GM18870 (cell line): ENCODE data around the gene BRMS1L.
A peak's percentile ranks its signal among the peaks of the same experiment; 100 is the strongest.
"Not testable (repeated sequence)": the region's sequence is repeated elsewhere in the genome, so short reads cannot be mapped to it uniquely, and the experiment has no call there.

Source experiments
- ATAC-seq: cut with Tn5 transposase; IDR thresholded peaks from one replicate; pipeline ENCODE4 v1.9.1; 2021; ENCODE audit warnings: moderate library complexity; ENCODE audit not compliant: unreplicated experiment

Gene BRMS1L, protein sequence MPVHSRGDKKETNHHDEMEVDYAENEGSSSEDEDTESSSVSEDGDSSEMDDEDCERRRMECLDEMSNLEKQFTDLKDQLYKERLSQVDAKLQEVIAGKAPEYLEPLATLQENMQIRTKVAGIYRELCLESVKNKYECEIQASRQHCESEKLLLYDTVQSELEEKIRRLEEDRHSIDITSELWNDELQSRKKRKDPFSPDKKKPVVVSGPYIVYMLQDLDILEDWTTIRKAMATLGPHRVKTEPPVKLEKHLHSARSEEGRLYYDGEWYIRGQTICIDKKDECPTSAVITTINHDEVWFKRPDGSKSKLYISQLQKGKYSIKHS

DNA sequence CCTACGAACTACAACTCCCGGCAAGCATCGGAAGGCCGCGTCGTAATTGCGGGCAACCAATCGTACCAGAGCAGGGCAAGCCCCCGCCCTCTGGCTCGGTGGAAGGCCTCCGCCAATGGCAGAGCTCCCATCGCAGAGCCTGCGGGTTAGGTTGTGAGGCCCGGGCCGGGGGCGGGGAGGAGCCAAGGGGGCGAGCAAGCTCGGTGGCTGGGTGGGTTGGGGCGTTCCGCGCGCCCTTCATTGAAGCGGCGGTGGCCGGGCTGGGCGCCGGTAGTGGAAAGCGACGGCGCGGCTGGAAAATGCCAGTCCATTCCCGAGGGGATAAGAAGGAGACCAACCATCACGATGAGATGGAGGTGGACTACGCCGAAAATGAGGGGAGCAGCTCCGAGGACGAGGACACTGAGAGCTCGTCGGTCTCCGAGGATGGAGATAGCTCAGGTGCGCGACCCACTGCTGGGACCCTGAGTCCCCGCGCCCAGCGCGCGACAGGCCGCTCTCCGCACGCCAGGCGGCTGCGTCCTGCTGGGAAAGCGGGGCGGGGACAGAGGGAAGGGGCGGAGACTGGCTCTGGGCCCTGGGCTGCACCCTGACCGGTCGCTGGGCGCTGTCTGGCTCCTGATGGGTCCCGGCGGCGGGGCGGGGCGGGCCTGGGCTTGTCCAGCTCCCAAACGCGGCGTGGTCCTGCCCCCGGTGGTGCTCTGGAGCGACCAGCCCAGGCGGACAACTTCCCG lies at the start of gene BRMS1L:
Gene BRMS1L, plus strand, starts transcription at position 121 of the 734 bp plus-strand sequence. Its CDS starts 179 bp downstream, at position 300.
- peak; percentile 98 for ATAC-seq

DNA sequence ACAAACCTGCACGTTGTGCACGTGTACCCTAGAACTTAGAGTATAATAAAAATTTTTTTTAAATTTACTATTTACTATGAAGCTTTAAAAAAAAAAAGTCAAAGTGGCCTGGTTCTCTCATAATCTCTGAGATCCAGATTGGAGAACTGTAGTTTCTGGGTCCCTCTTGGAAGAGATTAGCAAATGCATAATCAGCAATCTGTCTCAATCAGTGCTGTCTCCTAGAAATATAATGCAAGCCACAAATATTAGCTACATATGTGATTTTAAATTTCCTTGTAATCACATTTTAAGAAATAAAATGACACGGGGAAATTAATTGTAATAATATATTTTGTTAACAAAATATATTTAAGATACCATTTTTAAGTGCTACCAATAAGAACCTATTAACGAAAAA lies 49.3 kb upstream of the BRMS1L start:
- no peak for ATAC-seq

DNA sequence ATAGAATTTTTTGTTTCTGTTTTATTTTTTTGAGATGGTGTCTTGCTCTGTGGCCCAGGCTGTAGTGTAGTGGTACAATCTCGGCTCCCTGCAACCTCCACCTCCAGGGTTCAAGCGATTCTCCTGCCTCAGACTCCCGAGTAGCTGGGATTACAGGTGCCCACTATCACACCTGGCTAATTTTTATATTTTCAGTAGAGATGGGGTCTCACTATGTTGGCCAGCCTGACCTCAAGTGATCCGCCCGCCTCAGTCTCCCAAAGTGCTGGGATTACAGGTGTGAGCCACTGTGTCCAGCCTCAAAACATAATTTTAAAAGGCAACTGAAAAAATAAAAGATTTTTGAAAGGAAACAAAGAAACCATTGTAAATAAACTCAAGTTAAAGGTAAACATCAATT lies 48.6 kb upstream of the BRMS1L start:
- ATAC-seq = not testable (repeated sequence)

DNA sequence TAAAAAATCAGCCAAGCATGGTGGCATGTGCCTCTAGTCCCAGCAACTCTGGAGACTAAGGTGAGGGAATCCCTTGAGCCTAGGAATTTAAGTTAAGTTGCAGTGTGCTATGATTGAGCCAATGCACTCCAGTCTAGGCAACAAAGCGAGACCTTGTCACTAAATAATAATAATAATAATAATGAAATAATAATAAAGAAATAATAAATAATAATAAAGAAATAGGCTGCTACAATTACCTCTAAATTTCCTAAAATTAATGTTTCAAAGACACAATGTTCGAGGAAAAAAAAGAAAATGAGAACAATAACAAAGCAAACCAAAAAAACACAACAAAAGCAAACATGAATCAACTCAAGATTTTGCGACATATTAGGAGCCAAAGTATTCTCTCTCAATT lies 46.8 kb upstream of the BRMS1L start:
- no peak for ATAC-seq

DNA sequence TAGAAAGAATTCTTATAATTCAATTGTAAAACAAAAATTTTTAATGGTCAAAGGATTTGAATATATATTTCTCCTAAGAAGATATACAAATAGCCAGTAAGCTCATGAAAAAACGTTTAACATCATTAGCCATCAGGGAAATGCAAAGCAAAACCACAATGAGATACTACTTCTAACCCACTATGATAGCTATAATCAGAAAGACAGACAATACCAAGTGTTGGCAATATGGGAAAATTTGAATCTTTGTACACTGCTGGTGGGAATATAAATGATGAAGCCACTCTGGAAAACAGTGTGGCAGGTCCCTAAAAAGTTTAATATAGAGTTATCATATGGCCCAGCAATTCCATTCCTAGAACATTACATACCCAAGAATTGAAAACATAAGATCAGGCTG lies 42.4 kb upstream of the BRMS1L start:
- ATAC-seq = no peak

DNA sequence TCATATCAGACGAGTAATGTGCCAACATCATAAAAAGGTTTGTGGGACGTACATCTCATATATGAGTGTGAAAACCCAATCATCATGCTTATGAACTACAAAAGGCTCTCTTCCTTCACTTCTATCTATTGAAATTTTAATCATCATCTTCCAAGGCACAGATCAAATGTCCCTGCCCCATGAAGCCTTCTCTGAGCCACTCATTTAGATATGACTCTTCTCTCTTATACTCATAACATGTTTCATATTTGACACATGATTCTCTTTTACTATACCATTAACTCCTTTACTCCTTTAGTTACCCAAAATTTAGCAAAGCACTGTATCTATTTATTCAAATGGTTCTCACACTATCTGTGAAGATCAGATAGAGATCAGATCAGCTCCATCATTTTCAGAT lies 39.3 kb upstream of the BRMS1L start:
- ATAC-seq = no peak

DNA sequence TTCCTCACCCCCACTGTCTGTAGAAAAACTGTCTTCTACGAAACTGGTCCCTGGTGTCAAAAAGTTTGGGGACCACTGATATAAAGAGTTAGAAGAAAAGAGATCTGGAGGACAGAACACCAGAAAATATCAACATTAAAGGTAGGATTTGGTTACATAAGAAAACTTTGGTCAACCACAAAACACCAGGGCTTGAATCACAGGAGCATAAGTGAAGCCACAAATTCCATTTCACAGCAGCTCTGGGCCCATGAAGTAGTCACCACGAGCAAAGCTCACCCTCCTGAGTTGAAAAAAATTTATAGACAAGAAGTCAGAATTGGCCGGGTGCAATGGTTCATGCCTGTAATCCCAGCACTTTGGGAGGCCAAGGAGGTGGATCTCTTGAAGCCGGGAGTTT lies 36.5 kb upstream of the BRMS1L start:
- ATAC-seq = no peak

DNA sequence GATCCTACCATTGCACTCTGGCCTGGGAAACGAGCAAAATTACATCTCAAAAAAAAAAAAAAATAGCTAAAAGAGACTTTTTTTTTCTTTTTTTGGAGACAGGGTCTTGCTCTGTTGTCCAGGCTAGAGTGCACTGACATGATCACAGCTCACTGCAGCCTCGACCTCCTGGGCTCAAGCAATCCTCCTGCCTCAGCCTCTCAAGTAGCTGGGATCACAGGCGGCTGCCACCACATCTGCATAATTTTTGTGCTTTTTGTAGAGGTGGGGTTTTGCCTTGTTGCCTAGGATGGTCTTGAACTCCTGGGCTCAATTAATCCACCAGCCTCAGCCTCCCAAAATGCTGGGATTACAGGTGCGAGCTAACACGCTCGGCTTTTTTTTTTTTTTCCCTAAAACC lies 28.3 kb upstream of the BRMS1L start:
- no peak for ATAC-seq

DNA sequence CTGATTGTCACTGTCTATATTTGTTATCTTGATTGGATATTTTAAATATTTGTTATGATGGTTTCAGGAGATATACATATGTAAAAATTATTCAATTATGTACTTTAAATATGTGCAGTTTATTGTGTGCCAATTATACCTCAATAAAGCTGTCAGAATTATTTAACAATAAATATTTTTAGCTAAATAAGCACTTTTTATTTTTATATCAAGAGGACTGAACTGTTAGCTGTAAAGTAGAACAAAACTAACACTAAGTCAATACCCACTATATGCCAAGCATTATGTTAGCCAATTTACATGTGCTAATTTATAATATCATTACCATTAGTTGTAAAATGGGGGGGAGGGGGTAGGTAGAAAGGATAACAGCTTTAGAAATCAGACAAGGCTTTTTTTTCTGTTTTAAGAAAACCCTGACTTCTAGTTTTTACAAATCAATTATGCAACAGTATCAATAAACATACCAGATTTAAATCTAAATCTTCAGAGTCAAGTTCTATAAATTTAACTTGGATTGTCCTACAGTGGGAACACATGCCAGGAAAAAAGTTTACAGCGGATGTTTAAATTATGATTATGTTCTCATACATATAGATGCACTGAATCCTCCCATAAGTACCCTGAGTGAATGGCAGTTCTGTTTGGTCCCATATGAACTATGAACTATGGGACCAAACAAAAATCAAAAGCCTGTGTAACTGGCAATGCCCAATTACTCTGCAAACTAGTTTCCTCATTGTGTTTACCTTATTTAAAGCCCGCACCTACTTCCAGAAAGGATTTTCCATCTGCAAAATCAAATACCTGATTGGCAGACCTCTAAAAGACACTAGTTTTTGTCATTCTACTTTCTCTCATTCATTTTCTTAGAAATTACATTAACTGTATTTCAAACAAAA lies 19.9 kb upstream of the BRMS1L start:
- ATAC-seq = no peak

DNA sequence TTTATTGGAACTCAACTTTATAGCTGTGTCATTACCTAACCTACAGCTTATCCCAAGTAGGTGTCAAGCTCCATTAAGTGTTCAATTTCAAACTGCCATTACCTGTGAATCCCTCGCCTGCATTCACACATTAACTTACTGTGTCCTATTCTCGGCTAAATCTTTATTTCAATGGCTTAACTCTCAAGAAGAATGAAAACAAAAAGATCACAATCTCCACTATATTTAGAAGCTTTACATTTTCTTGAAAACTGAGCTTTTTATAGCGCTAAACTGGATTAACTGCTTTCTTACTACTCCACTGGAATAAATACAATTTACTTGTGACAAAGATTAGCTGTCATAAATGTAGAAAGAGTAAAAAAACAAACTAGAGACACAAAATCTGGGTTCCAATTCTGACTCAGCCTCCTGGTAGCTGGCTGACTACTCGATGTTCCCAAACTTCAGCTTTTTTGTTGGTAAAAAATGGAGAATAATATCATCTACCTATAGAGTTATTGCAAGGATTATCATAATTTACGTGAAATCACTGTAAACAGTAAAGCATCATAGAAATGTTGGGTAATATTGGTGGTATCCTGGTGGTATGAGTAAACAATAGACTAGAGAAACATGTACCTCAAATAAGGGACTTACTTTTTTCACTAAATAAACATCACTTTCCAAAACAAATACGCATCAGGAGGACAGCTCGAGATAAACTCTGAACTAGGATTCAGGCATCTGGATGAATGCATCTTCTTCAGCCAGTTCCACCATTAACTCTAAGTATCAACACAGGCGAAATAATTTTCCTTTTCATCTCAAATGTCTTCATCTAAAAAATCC lies 18.8 kb upstream of the BRMS1L start:
- ATAC-seq = no peak

DNA sequence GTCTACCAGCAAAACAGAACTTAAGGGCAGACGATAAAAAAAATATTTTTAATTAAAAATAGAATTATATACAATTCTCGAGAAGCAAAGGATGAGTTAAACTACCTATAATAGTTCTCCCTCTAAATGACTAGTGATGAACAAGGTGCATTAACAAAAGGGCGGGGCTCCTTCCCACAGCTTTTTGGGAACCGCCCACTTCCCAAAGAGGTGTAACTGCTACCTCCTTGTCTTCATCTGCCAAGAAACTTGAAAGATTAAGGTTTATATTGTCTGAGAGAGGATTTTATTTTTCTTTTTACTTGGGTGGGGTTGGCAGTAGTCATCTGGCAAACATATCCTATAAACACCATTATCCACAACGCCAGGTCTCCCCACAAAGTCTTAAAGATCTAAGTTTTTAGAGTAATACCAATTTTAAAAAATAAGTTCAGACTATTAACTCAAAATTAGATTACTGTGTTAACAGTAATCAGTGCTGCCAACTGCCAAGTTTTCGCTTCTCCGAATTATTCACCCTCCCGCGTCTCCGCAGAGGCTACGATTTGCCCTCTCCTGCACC lies 18.0 kb upstream of the BRMS1L start:
- ATAC-seq = no peak

DNA sequence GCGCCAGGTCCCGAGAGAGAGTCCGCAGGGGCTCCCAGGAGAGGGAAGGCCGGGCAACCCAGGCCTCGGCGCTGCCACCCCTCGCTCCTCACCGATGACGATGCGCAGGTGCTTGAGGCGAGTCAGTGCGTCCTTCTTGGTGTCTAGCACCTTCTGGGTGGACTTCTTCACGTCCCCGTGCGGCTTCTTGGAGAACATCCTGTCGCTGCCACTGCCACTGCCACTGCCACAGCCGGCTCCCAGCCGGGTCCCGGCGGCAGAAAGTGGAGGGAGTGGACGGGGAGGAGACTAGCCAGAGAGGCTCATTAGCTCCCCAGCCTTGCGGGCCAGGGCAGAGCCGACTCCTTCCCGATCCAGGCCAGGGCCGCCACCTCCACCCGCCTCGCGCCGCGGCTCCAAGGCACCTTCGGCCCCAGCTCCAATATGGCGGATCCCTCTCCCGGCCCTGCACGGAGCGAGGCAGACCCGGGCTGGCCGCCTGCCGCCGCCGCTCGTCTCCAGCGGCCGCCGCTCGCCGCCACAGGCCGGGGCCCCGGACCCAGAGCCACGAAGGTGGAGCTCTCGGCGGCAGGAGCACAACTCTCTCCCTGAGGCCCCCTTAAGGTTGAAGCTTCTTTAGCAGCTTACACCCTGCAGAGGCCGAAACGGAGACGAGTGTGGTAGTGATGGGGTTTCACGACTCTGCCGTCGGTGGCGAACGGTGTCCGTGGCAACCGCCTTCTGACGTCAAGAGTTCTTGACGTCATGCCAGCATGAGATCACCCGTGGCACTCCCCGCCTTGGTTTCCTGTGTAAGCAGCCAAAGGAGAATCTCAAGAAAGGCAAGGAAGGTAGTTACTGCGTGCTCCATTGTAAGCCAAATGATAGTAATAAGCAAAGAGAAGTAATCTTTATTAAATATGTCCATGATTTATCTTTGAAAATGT lies 17.2 kb upstream of the BRMS1L start, which contains the start of gene RALGAPA1:
Gene RALGAPA1, minus strand, starts transcription at position 658 of the 926 bp plus-strand sequence. Its CDS starts 460 bp downstream, at position 198.
- peak; percentile 92 for ATAC-seq

DNA sequence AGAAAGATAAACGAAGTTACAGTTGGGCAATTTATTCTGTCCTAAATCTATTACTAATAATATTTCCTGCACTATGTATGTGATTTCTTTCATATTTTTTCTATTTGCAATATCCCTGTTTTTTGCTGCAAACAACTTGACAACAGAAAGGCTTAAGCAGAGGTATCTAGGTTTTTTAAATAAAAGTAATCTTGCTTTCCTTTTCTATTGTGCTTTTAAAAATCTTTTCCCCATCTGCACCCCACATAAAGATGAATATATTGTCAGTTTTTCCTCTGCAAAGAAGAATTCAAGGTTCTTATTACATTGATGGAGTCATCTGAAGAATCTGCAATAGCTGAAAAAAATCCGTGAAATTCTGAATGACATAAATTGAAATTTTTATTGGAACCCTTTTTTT lies 16.5 kb upstream of the BRMS1L start:
- no peak for ATAC-seq

DNA sequence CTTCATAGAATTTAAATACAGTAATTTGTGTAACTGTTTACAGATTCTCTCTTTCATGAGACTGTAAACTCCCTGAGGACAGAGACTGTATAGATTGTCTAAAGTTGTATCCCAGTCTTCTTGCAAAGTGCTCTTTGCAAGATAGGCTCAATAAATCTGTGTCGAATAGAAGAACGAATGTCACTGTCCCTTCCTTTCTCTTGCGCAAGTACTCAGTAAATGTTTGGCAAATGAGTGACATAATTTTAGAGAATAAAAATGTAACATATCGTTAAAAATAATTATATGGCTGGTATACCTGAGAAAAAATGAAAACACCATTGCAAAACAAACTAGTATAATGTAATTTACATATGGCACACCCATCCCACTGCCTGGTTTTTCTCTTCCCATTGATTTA lies 15.2 kb upstream of the BRMS1L start:
- no peak for ATAC-seq

DNA sequence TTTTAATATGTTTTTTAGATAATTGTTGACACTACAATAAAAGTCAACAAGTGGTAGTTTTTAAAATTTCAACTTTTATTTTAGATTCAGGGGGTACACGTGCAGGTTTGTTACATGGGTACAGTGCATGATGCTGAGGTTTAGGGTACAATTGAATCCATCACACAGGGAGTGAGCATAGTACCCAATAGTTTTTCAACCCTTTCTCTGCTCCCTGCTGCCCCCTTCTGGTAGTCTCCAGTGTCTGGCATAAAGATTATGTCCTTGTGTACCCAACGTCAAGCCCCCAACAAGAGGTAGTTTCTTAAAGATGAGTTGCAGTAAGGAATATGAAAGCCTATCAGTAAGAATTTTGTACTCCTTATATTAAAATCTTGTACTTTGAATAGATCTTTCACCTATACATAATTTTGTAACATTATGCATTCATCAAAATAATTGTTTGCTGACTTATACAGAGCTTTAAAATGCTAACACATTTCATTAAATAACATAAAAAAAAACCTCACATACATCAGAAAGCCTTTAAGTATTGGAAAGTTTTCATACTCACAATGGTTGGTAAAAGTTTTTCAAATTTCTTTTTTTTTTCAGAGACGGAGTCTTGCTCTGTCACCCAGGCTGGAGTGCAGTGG lies 11.7 kb upstream of the BRMS1L start:
- peak; percentile 71 for ATAC-seq

DNA sequence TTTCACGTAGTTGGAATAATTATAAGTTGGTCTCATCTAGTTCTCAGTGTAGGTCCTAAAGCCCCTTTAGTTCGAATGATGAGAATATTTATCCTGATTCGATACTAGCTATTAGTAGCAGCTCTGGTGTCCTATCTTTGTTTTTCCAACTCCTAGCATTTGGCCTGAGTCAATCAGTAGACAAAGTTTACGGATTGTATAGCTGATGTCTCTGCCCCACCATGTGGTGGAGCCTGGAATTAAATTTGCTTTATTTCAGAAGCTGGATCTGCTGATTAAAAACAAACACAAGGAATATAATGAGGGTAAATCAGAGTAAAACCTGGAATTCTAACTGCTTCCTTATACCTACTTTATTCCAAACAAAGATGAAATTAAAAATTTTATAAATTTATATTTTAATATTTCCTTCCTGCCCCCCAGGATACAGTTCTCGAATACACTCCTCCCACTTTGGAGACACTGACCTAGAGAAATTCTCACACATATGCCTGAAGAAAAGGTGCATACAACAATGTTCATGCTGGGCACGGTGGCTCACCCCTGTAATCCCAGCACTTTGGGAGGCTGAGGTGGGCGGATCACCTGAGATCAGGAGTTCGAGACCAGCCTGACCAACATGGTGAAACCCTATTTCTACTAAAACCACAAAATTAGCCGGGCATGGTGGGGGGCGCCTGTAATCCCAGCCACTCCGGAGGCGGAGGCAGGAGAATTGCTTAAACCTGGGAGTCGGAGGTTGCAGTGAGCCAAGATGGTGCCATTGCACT lies 7.6 kb upstream of the BRMS1L start:
- ATAC-seq = no peak

DNA sequence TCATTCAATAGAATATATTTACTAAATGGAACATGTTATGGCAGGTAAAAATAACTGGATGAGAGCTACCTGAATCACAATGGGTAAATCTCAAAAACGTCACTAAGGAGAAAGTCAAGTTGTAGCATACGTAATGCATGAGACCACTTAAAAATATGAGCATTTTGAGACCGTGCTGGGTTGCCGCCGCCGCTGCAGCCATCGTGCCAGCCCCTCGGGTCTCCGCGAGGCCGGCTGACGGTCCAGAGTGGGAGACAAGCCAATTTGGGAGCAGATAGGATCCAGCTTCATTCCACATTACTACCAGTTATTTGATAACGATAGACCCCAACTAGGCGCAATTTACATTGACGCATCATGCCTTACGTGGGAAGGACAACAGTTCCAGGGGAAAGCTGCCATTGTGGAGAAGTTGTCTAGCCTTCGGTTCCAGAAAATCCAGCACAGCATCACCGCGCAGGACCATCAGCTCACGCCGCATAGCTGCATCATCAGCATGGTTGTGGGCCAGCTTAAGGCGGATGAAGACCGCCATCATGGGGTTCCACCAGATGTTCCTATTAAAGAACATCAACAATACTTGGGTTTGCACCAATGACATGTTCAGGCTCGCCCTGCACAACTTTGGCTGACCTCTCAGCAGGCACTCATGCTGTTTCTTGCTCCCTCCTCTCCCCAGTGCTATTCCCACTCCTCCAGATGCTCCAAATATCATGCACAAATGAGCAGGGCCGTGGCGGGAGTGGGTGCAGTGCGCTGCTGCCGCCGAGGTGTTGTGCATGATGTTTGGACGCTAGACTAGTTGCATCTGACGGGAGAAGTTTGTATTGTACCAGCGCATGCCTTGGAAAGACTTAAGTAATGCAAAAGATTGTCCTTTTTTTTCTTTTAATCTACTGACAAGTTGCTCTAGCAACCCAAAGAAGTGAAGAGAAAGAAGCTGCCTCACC lies 6.3 kb upstream of the BRMS1L start:
- ATAC-seq = no peak
